ENCODE results near the gene GMCL2.

Gene GMCL2

GRCh38 chr5:178180141-178180863 lies 6.9 kb downstream of the GMCL2 start:
- no peak for TF ChIP-seq CTCF (IDR thresholded peaks at IDR 0.05; ENCODE audit: low read depth, low read length, missing control alignments)
- Histone ChIP-seq H3K36me3 (replicated peaks) (no peaks in the 10 kb centered on the region), H3K27ac (no peak overlapping the region), H3K27me3 (replicated peaks) (no peaks in the 10 kb centered on the region), H3K4me3 (ENCODE audit: low read depth, low read length) (no peak overlapping the region)
- in situ Hi-C loops (cut with HindIII; ENCODE audit: low pct_ligation_motif_present, low sequenced_read_pairs) = no loop called here
- no peak for DNase-seq

DNA sequence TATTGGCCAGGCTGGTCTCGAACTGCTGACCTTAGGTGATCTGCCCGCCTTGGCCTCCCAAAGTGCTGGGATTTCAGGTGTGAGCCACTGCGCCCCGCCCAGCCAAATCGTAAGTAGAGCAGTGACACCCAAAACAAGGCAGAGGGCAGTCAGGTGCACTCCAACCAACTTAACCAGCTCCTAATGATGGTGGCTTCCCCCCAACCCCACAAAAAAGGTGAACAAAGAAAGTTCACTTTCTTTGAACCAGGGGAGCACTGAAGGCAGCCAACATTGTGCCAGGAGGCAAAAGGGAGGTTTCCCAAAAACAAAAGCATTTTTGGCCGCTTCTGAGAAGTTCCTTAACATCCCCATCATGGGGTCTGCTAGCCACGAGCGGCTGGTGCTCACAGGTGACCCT lies 9.6 kb downstream of the GMCL2 start:
- in situ Hi-C loops (cut with HindIII; ENCODE audit: low pct_ligation_motif_present, low sequenced_read_pairs) = no loop called here
- no peaks in the 10 kb centered on the region for H3K36me3 ChIP-seq (replicated peaks)
- no peaks in the 10 kb centered on the region for H3K27me3 ChIP-seq (replicated peaks)
- no peak for DNase-seq
- H3K4me3 ChIP-seq (ENCODE audit: low read depth, low read length) = no peak overlapping the region
- H3K27ac ChIP-seq = no peak overlapping the region
- TF ChIP-seq CTCF (IDR thresholded peaks at IDR 0.05; ENCODE audit: low read depth, low read length, missing control alignments) = no peak

GRCh38 chr5:178176791-178177190 lies 10.4 kb downstream of the GMCL2 start:
- H3K27me3 ChIP-seq (replicated peaks) = no peaks in the 10 kb centered on the region
- no peak overlapping the region for H3K4me3 ChIP-seq (ENCODE audit: low read depth, low read length)
- H3K27ac ChIP-seq = no peak overlapping the region
- H3K36me3 ChIP-seq (replicated peaks) = no peaks in the 10 kb centered on the region
- DNase-seq = no peak
- TF ChIP-seq CTCF (IDR thresholded peaks at IDR 0.05; ENCODE audit: low read depth, low read length, missing control alignments) = no peak
- in situ Hi-C loops (cut with HindIII; ENCODE audit: low pct_ligation_motif_present, low sequenced_read_pairs) = no loop called here

DNA sequence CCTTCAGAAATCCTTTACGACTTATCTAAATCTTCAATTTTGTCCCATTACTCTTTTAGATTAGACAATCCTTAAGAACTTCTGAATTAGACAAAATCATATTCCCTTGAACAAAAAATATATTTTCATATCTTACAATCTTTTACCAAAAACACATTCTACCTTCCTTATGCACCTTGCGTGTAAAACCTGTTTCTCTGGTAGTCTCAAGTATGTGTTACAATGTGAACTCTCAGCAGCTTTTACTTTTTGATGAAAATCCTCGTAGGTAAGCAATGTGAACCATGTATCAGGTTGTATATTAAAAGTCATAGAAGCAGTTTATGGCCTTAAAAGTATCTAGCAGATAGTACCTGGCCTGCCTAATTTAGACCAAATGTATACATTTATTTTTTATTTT lies 12.7 kb downstream of the GMCL2 start:
- TF ChIP-seq CTCF (IDR thresholded peaks at IDR 0.05; ENCODE audit: low read depth, low read length, missing control alignments) = no peak
- Histone ChIP-seq H3K27ac (no peak overlapping the region), H3K4me3 (ENCODE audit: low read depth, low read length) (no peak overlapping the region), H3K27me3 (replicated peaks) (no peaks in the 10 kb centered on the region), H3K36me3 (replicated peaks) (no peaks in the 10 kb centered on the region)
- in situ Hi-C loops (cut with HindIII; ENCODE audit: low pct_ligation_motif_present, low sequenced_read_pairs) = no loop called here
- DNase-seq = no peak

DNA sequence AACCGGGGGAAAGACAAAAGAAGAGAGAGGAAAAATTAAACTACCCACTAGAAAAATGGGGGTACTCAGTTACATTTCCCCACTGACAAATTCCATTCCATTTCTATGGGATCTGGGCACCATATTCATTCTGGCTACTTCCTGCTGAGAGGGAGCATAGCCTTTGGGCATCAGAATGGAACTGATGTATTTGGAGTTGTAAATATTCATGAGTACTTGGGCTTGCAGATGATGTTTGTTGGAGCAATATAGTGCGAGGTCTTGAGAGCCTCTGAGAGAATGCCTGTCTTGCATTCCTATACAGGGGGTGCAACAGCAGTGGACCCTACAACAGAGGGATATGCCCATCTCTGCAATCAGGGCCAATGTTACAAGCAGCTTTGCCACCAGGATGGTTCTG lies 16.7 kb downstream of the GMCL2 start:
- no peak overlapping the region for H3K27ac ChIP-seq
- H3K27me3 ChIP-seq (replicated peaks) = peaks cover 3% of the 10 kb centered on the region
- in situ Hi-C loops (cut with HindIII; ENCODE audit: low pct_ligation_motif_present, low sequenced_read_pairs) = no loop called here
- no peak overlapping the region for H3K4me3 ChIP-seq (ENCODE audit: low read depth, low read length)
- no peak for DNase-seq
- TF ChIP-seq CTCF (IDR thresholded peaks at IDR 0.05; ENCODE audit: low read depth, low read length, missing control alignments) = no peak
- no peaks in the 10 kb centered on the region for H3K36me3 ChIP-seq (replicated peaks)

GRCh38 chr5:178165581-178165980 lies 21.6 kb downstream of the GMCL2 start:
- in situ Hi-C loops (cut with HindIII; ENCODE audit: low pct_ligation_motif_present, low sequenced_read_pairs) = no loop called here
- DNase-seq = no peak
- Histone ChIP-seq H3K27me3 (replicated peaks) (peaks cover 3% of the 10 kb centered on the region), H3K4me3 (ENCODE audit: low read depth, low read length) (no peak overlapping the region), H3K36me3 (replicated peaks) (no peaks in the 10 kb centered on the region), H3K27ac (no peak overlapping the region)
- TF ChIP-seq CTCF (IDR thresholded peaks at IDR 0.05; ENCODE audit: low read depth, low read length, missing control alignments) = no peak

All from brain microvascular endothelial cell (primary cell).